K562 (cell line): ENCODE results near the gene ARAF. TPM values are rescaled to one million over a fixed set of nuclear protein-coding genes. Genes with fewer than 3 reads are reported as not detected.
A peak's percentile ranks its signal among the peaks of the same experiment; 100 is the strongest.

ENCODE experiments used
- BCOR ChIP-seq: fragments of 450-650 bp; IDR thresholded peaks from 2 replicates; pipeline ENCODE4 v1.6.1; 2016
- BMI1 ChIP-seq: fragments of 150-350 bp; IDR thresholded peaks from 2 replicates; pipeline ENCODE4 v1.6.1; 2014; ENCODE audit warnings: low read length
- EZH2 ChIP-seq: IDR thresholded peaks from 2 replicates; pipeline ENCODE4 v1.6.1; 2012; ENCODE audit warnings: low read depth, mild to moderate bottlenecking, inconsistent platforms, low read length, borderline replicate concordance
- MIER1 ChIP-seq: fragments of 450-650 bp; IDR thresholded peaks from 2 replicates; pipeline ENCODE4 v1.6.1; 2016; ENCODE audit warnings: antibody characterized with exemption, mild to moderate bottlenecking, low read depth
- MTA3 ChIP-seq: fragments of 450-650 bp; formaldehyde crosslinking; IDR thresholded peaks from 2 replicates; pipeline ENCODE4 v1.6.1; 2017; ENCODE audit warnings: mild to moderate bottlenecking, borderline replicate concordance
- NCOA6 ChIP-seq: fragments of 450-650 bp; IDR thresholded peaks from 2 replicates; pipeline ENCODE4 v1.6.1; 2017; ENCODE audit warnings: mild to moderate bottlenecking
- PHB ChIP-seq: fragments of 250-450 bp; sonication (Bioruptor Pico); IDR thresholded peaks from 2 replicates; pipeline ENCODE4 v1.5.0; 2021
- SAFB ChIP-seq: fragments of 200-400 bp; formaldehyde crosslinking; IDR thresholded peaks from 2 replicates; pipeline ENCODE4 v1.6.1; 2017; ENCODE audit warnings: low read depth, low read length, borderline replicate concordance
- SIN3A ChIP-seq, 2 experiments: fragments of 150-350 bp in 1 of 2; IDR thresholded peaks; 2 replicates each; pipeline ENCODE4 v1.6.1; 2011 to 2016; ENCODE audit warnings: borderline replicate concordance in 2 of 2, low read depth in 2 of 2, low read length in 2 of 2, mild to moderate bottlenecking in 2 of 2, moderate library complexity in 2 of 2; ENCODE audit not compliant: control insufficient read depth in 1 of 2
- SREBF1 ChIP-seq: fragments of 150-350 bp; IDR thresholded peaks from 2 replicates; pipeline ENCODE4 v1.6.1; 2014; ENCODE audit warnings: antibody characterized with exemption, low read depth, low read length, borderline replicate concordance
- SRF ChIP-seq, 2 experiments: fragments of 250-450, 450-650 bp in 1 of 2; sonication (Bioruptor Pico) in 1 of 2; sonication (generic) in 1 of 2; formaldehyde crosslinking; IDR thresholded peaks; 2 replicates each; pipeline versions ENCODE4 v1.5.0 to v1.5.1; 2020 to 2022; ENCODE audit warnings: mild to moderate bottlenecking in 1 of 2, missing genetic modification reagents in 1 of 2
- STAT5A ChIP-seq: IDR thresholded peaks from 2 replicates; pipeline ENCODE4 v1.6.1; 2012; ENCODE audit warnings: low read length, inconsistent platforms, borderline replicate concordance
- ZBTB17 ChIP-seq: fragments of 450-650 bp; formaldehyde crosslinking; IDR thresholded peaks from 2 replicates; pipeline ENCODE4 v1.4.0; 2020; ENCODE audit warnings: mild to moderate bottlenecking
- ZNF764 ChIP-seq: fragments of 250-450 bp; sonication (Bioruptor Pico); IDR thresholded peaks from 2 replicates; pipeline ENCODE4 v1.4.0; 2020; ENCODE audit warnings: low read depth, mild to moderate bottlenecking, moderate library complexity
- polyA plus RNA-seq, 8 experiments: library from polyadenylated mRNA; depleted of rRNA in 4 of 8; stranded (reverse) in 5 of 8; unstranded in 3 of 8; fragments of >200 nt; fragmentation: Nextera tagmentation in 2 of 8; fragmentation: Illumina TruSeq in 1 of 8; extraction: Ambion mirVana in 2 of 8; extraction: Trizol in 1 of 8; gene quantifications; 2 replicates each; pipeline versions ENCODE4 v1.2.1 to v1.2.3, GENCODE V29; 2011 to 2014; ENCODE audit warnings: inconsistent platforms in 1 of 8, missing spikeins in 1 of 8
- total RNA-seq, 7 experiments: library from RNA; depleted of rRNA in 6 of 7; stranded (reverse); fragments of >200 nt in 6 of 7; fragmentation: Illumina TruSeq in 2 of 7; extraction: Trizol in 2 of 7; gene quantifications; 2 replicates each; pipeline versions ENCODE4 v1.2.1 to v1.2.3, GENCODE V29; 2011 to 2021; ENCODE audit warnings: low replicate concordance in 1 of 7
- TF ChIP-seq, protein P1 (sequence below): fragments of 450-650 bp; IDR thresholded peaks from 2 replicates; pipeline ENCODE4 v1.6.1; 2014; ENCODE audit warnings: low read depth, mild to moderate bottlenecking, moderate library complexity, borderline replicate concordance
- TF ChIP-seq, protein P2 (sequence below): sonication (generic); formaldehyde crosslinking; IDR thresholded peaks from 2 replicates; pipeline ENCODE4 v1.8.0; 2022; ENCODE audit warnings: missing genetic modification reagents, mild to moderate bottlenecking, borderline replicate concordance
- TF ChIP-seq, protein P3 (sequence below): IDR thresholded peaks from 2 replicates; pipeline ENCODE4 v1.6.1; 2014; ENCODE audit warnings: antibody characterized with exemption
- TF ChIP-seq, protein P4 (sequence below): fragments of 450-650 bp; conservative IDR thresholded peaks from 2 replicates; pipeline ENCODE4 v1.6.1; 2016; ENCODE audit warnings: missing genetic modification characterization, low read depth, mild to moderate bottlenecking, missing compliant biosample characterization, moderate library complexity
- TF ChIP-seq, protein P5 (sequence below): fragments of 250-450 bp; sonication (Bioruptor Pico); IDR thresholded peaks from 2 replicates; pipeline ENCODE4 v1.8.0; 2022; ENCODE audit warnings: moderate library complexity, mild to moderate bottlenecking, inconsistent platforms
- TF ChIP-seq, protein P6 (sequence below): IDR thresholded peaks from 2 replicates; pipeline ENCODE4 v1.6.1; 2012; ENCODE audit warnings: low read depth, low read length, improper control_type of control experiment, borderline replicate concordance

Gene ARAF
- total and polyA plus RNA-seq, 9 of the 15 experiments (the other 6 are each of a cell fraction or from before 2014, with no cell fraction given), result 5.5 to 70.0 (median 29.4) TPM

DNA sequence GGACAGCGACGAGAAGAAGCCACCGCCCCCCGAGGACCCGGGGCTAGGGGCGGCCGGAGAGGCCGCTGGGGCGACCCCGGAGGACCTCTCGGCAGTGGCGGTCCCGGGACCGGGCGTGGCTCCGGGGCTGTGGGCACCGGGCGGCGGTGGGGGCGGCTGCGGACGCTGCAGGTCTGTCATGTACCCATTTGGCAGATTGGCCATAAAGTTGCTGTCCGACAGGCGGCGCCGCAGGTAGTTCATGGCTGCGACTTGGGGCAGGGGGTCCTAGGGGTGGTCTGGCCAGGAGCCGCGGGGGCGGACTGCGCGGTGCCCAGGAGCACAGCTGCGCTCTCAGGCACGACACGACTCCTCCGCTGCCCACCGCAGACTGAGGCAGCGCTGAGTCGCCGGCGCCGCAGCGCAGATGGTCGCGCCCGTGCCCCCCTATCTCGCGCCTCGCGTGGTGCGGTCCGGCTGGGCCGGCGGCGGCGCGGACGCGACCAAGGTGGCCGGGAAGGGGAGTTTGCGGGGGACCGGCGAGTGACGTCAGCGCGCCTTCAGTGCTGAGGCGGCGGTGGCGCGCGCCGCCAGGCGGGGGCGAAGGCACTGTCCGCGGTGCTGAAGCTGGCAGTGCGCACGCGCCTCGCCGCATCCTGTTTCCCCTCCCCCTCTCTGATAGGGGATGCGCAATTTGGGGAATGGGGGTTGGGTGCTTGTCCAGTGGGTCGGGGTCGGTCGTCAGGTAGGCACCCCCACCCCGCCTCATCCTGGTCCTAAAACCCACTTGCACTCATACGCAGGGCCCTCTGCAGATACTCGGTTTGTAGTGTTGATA lies 58.7 kb downstream of the ARAF start, which contains the start of gene SYN1 (continued):
- TF ChIP-seq BCOR (peak; percentile 73), ZNF764 (CRISPR knock-in tag) (no peak), PHB (no peak), NCOA6 (peak; percentile 70), ZBTB17 (CRISPR knock-in tag) (no peak), STAT5A (peak; percentile 13; the same call in 1 of the 2 replicates), SAFB (no peak), SIN3A (IDR thresholded peaks at IDR 0.05; ENCODE audit: borderline replicate concordance in 2 of 2, control insufficient read depth in 1 of 2, low read depth in 2 of 2, low read length in 2 of 2) (peak; percentile 62 to 63; a peak in 1 of 4 replicates), EZH2 (no peak), MIER1 (peak; percentile 83; the same call in 1 of the 2 replicates), SREBF1 (peak; percentile 92), SRF (CRISPR knock-in tag; IDR thresholded peaks at IDR 0.05) (no peak), MTA3 (peak; percentile 76; the same call in 1 of the 2 replicates), BMI1 (no peak)
- TF ChIP-seq, protein P1, sequence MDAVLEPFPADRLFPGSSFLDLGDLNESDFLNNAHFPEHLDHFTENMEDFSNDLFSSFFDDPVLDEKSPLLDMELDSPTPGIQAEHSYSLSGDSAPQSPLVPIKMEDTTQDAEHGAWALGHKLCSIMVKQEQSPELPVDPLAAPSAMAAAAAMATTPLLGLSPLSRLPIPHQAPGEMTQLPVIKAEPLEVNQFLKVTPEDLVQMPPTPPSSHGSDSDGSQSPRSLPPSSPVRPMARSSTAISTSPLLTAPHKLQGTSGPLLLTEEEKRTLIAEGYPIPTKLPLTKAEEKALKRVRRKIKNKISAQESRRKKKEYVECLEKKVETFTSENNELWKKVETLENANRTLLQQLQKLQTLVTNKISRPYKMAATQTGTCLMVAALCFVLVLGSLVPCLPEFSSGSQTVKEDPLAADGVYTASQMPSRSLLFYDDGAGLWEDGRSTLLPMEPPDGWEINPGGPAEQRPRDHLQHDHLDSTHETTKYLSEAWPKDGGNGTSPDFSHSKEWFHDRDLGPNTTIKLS, result 0 out of 2 replicates have a peak, but pooled peaks have one; percentile 23
- TF ChIP-seq, protein P2, sequence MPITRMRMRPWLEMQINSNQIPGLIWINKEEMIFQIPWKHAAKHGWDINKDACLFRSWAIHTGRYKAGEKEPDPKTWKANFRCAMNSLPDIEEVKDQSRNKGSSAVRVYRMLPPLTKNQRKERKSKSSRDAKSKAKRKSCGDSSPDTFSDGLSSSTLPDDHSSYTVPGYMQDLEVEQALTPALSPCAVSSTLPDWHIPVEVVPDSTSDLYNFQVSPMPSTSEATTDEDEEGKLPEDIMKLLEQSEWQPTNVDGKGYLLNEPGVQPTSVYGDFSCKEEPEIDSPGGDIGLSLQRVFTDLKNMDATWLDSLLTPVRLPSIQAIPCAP (CRISPR knock-in tag), result no peak
- TF ChIP-seq, protein P3, sequence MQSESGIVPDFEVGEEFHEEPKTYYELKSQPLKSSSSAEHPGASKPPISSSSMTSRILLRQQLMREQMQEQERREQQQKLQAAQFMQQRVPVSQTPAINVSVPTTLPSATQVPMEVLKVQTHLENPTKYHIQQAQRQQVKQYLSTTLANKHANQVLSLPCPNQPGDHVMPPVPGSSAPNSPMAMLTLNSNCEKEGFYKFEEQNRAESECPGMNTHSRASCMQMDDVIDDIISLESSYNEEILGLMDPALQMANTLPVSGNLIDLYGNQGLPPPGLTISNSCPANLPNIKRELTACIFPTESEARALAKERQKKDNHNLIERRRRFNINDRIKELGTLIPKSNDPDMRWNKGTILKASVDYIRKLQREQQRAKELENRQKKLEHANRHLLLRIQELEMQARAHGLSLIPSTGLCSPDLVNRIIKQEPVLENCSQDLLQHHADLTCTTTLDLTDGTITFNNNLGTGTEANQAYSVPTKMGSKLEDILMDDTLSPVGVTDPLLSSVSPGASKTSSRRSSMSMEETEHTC, result no peak
- TF ChIP-seq, protein P4, sequence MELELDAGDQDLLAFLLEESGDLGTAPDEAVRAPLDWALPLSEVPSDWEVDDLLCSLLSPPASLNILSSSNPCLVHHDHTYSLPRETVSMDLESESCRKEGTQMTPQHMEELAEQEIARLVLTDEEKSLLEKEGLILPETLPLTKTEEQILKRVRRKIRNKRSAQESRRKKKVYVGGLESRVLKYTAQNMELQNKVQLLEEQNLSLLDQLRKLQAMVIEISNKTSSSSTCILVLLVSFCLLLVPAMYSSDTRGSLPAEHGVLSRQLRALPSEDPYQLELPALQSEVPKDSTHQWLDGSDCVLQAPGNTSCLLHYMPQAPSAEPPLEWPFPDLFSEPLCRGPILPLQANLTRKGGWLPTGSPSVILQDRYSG (tag), result no peak
- TF ChIP-seq, protein P5, sequence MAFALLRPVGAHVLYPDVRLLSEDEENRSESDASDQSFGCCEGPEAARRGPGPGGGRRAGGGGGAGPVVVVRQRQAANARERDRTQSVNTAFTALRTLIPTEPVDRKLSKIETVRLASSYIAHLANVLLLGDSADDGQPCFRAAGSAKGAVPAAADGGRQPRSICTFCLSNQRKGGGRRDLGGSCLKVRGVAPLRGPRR (CRISPR knock-in tag), result no peak
- TF ChIP-seq, protein P6, sequence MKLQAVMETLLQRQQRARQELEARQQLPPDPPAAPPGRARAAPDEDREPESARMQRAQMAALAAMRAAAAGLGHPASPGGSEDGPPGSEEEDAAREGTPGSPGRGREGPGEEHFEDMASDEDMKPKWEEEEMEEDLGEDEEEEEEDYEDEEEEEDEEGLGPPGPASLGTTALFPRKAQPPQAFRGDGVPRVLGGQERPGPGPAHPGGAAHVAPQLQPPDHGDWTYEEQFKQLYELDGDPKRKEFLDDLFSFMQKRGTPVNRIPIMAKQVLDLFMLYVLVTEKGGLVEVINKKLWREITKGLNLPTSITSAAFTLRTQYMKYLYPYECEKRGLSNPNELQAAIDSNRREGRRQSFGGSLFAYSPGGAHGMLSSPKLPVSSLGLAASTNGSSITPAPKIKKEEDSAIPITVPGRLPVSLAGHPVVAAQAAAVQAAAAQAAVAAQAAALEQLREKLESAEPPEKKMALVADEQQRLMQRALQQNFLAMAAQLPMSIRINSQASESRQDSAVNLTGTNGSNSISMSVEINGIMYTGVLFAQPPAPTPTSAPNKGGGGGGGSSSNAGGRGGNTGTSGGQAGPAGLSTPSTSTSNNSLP, result no peak
